ENCODE results near the gene CATSPERE.

GRCh38 chr1:244645414-244645813 is 184.3 kb downstream of the CATSPERE start:
- TF ChIP-seq CTCF (IDR thresholded peaks at IDR 0.05) (no peak), POLR2A (IDR thresholded peaks at IDR 0.05) (no peak)

Measured in heart left ventricle (tissue), 13 donors.